Left lung (tissue), 10 donors: ENCODE measurements around the gene DCAF8L1. TPM values are rescaled to one million over a fixed set of nuclear protein-coding genes. Genes with fewer than 3 reads are reported as not detected.
"Not testable (repeated sequence)": the region's sequence is repeated elsewhere in the genome, so short reads cannot be mapped to it uniquely, and the experiment has no call there.

ENCODE experiments used
- ATAC-seq: fragments of 200-7000 bp; cut with Tn5 transposase; one replicate; pipeline ENCODE4 v1.9.1; 2020; ENCODE audit warnings: moderate library complexity
- DNase-seq, 4 donors: peaks; one replicate each; pipeline ENCODE4 v3.0.0-alpha.2; 2013 to 2020
- H3K27ac ChIP-seq, 2 donors: fragments of 200-600 bp; sonication (generic) in 1 of 2; one replicate each; pipeline versions ENCODE4 v1.5.0 to v1.8.0; 2020 to 2021
- H3K27me3 ChIP-seq, 2 donors: fragments of 200-600 bp; sonication (generic) in 1 of 2; one replicate each; pipeline versions ENCODE4 v1.5.0 to v1.8.0; 2020 to 2021
- H3K36me3 ChIP-seq, 2 donors: fragments of 200-600 bp; sonication (generic) in 1 of 2; one replicate each; pipeline versions ENCODE4 v1.5.0 to v1.8.0; 2020 to 2021
- H3K4me1 ChIP-seq, 2 donors: fragments of 200-600 bp; one replicate each; pipeline ENCODE4 v1.8.0; 2021
- H3K4me3 ChIP-seq, 2 donors: fragments of 200-600 bp; sonication (generic) in 1 of 2; one replicate each; pipeline versions ENCODE4 v1.5.0 to v1.8.0; 2020 to 2021; ENCODE audit warnings: mild to moderate bottlenecking in 1 of 2
- H3K9me3 ChIP-seq, 2 donors: fragments of 200-600 bp; sonication (generic) in 1 of 2; one replicate each; pipeline versions ENCODE4 v1.5.0 to v1.8.0; 2020 to 2021
- CTCF ChIP-seq, 2 donors: fragments of 200-600 bp; sonication (generic) in 1 of 2; IDR thresholded peaks; one replicate each; pipeline versions ENCODE4 v1.5.0 to v1.8.0; 2021; ENCODE audit warnings: antibody characterized with exemption in 2 of 2
- intact Hi-C, 2 donors: fragments of 100-400 bp; cut with DNase I; formaldehyde crosslinking; loops; one replicate each; pipeline versions ENCODE4 v1.11.2 to v1.14.2; 2022
- polyA plus RNA-seq, 6 donors: library from polyadenylated mRNA; unstranded; fragments of 120-200 nt; gene quantifications; one replicate each; pipeline ENCODE4 v1.2.1, GENCODE V29; 2013; ENCODE audit not compliant: insufficient read length in 6 of 6
- total RNA-seq, 2 donors: library from RNA; stranded (reverse); fragmentation: NEBNext Ultra II Directional; extraction: Animal tissue kit (Norgen Biotek cat#: 25700); gene quantifications; one replicate each; pipeline ENCODE4 v1.2.1, GENCODE V29; 2021
- donor health status: DM: no; HTN: yes; CAD: no.
- donor health status: DM: no; HTN: no; CAD: no.

The DCAF8L1 gene
- total and polyA plus RNA-seq, 8 donors = not detected

- H3K4me3 ChIP-seq = no peak overlapping the region
- no peak for ATAC-seq
- H3K4me1 ChIP-seq = no peaks in the 10 kb centered on the region
Measured at GRCh38 chrX:27998666-27999065, 17.4 kb upstream of the DCAF8L1 start.

GRCh38 chrX:27997622-27998021 is 16.4 kb upstream of the DCAF8L1 start:
- intact Hi-C loops = no loop called here
- H3K36me3 ChIP-seq = no peaks in the 10 kb centered on the region
- no peak overlapping the region for H3K27ac ChIP-seq
- no peaks in the 10 kb centered on the region for H3K4me1 ChIP-seq
- no peak for ATAC-seq
- DNase-seq = no peak
- no peaks in the 10 kb centered on the region for H3K27me3 ChIP-seq
- H3K4me3 ChIP-seq = no peak overlapping the region
- H3K9me3 ChIP-seq = no peaks in the 10 kb centered on the region
- no peak for TF ChIP-seq CTCF (IDR thresholded peaks at IDR 0.05)

More at GRCh38 chrX:27998666-27999065, 17.4 kb upstream of the DCAF8L1 start:
- intact Hi-C loops = no loop called here
- Histone ChIP-seq H3K36me3 (no peaks in the 10 kb centered on the region), H3K27ac (no peak overlapping the region), H3K27me3 (no peaks in the 10 kb centered on the region), H3K9me3 (no peaks in the 10 kb centered on the region)
- TF ChIP-seq CTCF (IDR thresholded peaks at IDR 0.05) = no peak
- no peak for DNase-seq

DNA sequence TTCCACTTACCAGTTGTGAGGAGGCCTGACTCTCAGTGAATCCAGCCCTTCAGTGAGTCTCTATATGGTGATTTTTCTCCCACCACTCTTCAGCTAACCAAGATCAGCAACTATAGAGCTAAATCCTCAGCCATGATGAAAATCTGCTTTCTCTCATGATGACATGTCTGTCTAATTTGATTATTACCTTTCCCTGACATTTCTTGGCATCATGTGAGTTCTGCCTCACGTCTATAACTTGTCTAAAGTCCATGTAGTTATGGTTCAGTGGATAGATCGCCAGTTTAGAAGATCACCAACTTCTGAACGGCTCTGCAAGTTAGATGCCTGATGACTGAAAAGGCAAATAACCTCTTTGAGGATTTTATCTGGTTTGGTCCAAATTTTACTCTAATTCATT is 14.9 kb upstream of the DCAF8L1 start:
- H3K27ac ChIP-seq = no peak overlapping the region
- DNase-seq (no peak), ATAC-seq (no peak)
- intact Hi-C loops = no loop called here
- H3K27me3 ChIP-seq = no peaks in the 10 kb centered on the region
- H3K4me3 ChIP-seq = no peak overlapping the region
- no peaks in the 10 kb centered on the region for H3K4me1 ChIP-seq
- H3K36me3 ChIP-seq = no peaks in the 10 kb centered on the region
- no peaks in the 10 kb centered on the region for H3K9me3 ChIP-seq
- no peak for TF ChIP-seq CTCF (IDR thresholded peaks at IDR 0.05)

DNA sequence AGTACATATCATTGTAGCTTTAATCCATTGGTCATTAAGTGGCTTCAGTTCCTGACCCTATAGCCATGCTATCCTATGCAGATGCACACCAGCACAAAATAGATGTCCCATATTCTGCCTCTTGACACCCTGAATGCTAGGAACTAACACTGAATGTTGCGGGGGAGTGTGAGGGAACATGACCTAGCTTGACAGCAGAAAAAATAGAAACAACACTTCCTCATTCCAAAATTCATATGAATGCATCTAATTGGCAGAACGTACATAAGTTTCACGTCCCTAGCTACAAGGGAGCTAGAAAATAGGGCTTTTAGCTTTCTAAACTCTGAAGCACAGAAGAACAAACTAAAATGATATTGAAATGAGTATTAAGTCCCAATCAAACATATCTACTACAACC is 14.4 kb upstream of the DCAF8L1 start:
- no peak overlapping the region for H3K4me3 ChIP-seq
- H3K9me3 ChIP-seq = no peaks in the 10 kb centered on the region
- H3K36me3 ChIP-seq = no peaks in the 10 kb centered on the region
- no peak for TF ChIP-seq CTCF (IDR thresholded peaks at IDR 0.05)
- H3K27ac ChIP-seq = no peak overlapping the region
- ATAC-seq (no peak), DNase-seq (no peak)
- H3K27me3 ChIP-seq = no peaks in the 10 kb centered on the region
- H3K4me1 ChIP-seq = no peaks in the 10 kb centered on the region
- intact Hi-C loops = no loop called here

DNA sequence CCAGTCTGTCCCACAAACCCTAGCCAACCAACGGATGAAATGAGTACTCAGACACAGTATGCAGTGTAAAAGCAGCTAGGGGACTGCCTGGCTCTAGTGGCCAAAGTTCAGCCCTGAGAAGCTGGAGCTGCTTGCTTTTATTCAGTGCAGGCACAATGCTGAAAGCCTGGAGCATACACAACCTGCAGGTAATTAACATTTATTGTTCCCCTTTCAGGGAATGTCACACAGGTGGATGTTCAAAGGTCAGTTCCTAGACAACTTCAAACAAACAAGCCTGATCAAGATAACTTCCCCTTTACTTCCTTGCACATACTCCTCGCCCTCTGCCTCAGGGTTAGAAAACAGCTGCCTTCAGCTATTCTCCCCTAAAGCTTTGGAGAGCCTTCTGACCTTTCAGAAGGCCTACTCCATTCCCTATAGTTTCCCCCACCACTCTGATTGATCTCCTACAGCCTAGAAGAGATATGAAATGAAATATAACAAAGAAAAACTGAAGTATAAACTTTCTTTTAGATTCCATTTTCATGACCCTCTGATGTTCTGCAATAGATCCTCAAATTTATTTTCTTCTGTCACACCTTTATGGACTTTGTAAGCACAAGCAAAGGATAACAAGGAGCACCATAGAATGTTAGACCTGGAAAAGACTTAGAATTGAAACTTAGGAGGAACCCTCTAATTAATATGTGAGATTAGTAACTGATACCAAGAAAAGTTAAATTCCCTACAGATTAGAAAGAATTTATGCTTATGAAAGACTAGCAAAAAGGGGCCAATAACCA is 6.8 kb upstream of the DCAF8L1 start:
- Histone ChIP-seq H3K27me3 (no peaks in the 10 kb centered on the region), H3K4me1 (no peaks in the 10 kb centered on the region), H3K4me3 (no peak overlapping the region), H3K9me3 (no peaks in the 10 kb centered on the region), H3K27ac (no peak overlapping the region), H3K36me3 (no peaks in the 10 kb centered on the region)
- no peak for DNase-seq
- intact Hi-C loops = no loop called here
- no peak for TF ChIP-seq CTCF (IDR thresholded peaks at IDR 0.05)
- no peak for ATAC-seq

- DNase-seq, intact Hi-C loops, H3K27ac ChIP-seq, H3K4me1 ChIP-seq, ATAC-seq, H3K27me3 ChIP-seq, H3K36me3 ChIP-seq, H3K4me3 ChIP-seq, H3K9me3 ChIP-seq: not testable (repeated sequence)
Measured at GRCh38 chrX:27976934-27977333, 4.3 kb downstream of the DCAF8L1 start.
